Transverse colon (tissue), 3 donors: Measurements from ENCODE around the gene CKS1B.

Experiments used
- POLR2A ChIP-seq: fragments of 450-650 bp; IDR thresholded peaks from one replicate; pipeline ENCODE4 v1.6.1; 2016; ENCODE audit warnings: antibody characterized with exemption, mild to moderate bottlenecking, moderate library complexity
- TF ChIP-seq, protein P1 (sequence below), 5 experiments: fragments of 200-600 bp in 3 of 5; fragments of 450-650 bp in 2 of 5; sonication (generic) in 3 of 5; IDR thresholded peaks; 1 replicate in 2 of 5; 2 replicates in 3 of 5; pipeline ENCODE4 v1.5.1; 2016 to 2017; ENCODE audit warnings: antibody characterized with exemption in 5 of 5, inconsistent platforms in 3 of 5, mild to moderate bottlenecking in 2 of 5, moderate library complexity in 1 of 5

DNA sequence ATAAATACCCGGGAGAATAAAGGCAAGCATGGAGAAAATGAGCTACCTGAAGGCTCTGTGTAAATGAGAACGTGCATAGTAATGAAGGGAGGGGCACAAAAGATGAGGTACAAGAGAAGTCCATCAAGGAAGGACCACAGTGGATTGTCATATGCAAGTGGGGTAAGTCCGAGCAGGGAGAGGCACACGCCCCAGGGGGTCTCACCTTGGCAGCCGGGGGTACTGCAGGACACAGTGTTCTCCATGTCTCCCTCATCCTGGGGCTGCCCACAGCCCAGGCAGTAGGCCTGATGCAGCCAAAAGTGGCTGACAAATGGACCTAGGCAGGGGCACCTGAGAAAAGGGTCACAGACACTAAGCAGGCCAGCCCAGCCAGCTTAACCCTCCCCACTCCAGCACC, 49.1 kb downstream of the CKS1B start:
- TF ChIP-seq, protein P1, sequence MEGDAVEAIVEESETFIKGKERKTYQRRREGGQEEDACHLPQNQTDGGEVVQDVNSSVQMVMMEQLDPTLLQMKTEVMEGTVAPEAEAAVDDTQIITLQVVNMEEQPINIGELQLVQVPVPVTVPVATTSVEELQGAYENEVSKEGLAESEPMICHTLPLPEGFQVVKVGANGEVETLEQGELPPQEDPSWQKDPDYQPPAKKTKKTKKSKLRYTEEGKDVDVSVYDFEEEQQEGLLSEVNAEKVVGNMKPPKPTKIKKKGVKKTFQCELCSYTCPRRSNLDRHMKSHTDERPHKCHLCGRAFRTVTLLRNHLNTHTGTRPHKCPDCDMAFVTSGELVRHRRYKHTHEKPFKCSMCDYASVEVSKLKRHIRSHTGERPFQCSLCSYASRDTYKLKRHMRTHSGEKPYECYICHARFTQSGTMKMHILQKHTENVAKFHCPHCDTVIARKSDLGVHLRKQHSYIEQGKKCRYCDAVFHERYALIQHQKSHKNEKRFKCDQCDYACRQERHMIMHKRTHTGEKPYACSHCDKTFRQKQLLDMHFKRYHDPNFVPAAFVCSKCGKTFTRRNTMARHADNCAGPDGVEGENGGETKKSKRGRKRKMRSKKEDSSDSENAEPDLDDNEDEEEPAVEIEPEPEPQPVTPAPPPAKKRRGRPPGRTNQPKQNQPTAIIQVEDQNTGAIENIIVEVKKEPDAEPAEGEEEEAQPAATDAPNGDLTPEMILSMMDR (IDR thresholded peaks at IDR 0.05) = no peak
- TF ChIP-seq POLR2A = no peak
